Activated effector memory CD4-positive, alpha-beta T cell treated with Interleukin-2 at 50 U/mL for 16 hours (primary cell): ENCODE results near the gene CSMD2.

Experiments
- DNase-seq: peaks from one replicate; pipeline ENCODE4 v3.0.0-alpha.2; 2020

CSMD2 gene

DNA sequence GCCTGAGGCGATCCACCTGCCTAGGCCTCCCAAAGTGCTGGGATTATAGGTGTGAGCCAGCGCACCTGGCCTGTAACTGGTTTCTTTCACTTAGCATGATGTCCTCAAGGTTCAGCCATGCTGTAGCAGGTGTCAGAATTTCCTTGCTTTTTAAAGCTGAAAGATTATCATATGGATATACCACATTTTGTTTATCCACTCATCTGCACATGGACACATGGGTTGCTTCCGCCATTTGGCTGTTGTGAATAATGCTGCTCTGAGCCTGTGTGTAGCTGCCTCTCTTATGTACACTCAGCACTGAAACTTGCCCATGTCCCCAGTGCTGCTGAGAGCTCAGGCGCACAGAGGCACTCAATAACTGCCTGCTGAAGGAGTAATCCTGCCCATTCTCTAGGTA is 11.8 kb downstream of the CSMD2 start:
- DNase-seq: no peak

DNA sequence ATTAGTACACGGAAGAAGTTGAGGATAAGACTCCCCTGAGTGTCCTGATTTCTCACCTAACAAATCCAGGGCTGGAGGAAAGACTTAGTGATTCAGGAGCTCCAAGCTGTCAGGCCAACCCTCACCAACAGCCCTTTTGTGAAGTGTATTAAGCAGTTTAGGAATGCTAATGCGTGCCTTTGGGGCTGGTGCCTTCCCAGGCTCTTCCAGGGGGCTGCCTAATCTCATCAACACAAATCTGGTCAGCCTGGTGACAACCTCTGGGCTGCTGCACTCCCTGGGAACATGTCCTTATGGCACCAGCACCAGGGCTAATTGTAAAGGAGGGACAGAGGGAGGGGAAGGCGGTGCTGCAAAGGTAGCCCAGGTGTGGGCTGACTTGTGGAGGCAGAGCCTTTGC is 15.5 kb downstream of the CSMD2 start:
- DNase-seq: no peak

DNA sequence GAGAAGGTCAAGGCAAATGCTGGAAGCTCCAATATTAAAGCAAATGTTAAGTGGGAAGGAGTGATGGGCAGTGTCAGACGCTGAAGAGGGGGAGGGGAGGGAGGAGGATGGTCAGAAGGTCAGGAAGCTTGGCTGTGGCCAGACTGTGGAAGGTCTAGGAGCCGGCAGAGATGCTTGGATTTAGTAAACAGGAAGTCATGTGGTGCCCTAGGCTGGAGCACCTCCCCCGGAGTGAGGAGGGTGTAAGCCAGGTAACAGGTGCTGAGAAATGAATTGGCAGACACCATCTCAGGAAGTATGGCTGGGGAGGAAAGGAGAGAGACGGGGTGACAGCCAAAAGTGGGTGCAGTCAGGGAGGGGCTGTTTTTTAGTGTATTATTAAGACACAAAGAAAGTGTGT is 17.7 kb downstream of the CSMD2 start:
- DNase-seq: no peak

DNA sequence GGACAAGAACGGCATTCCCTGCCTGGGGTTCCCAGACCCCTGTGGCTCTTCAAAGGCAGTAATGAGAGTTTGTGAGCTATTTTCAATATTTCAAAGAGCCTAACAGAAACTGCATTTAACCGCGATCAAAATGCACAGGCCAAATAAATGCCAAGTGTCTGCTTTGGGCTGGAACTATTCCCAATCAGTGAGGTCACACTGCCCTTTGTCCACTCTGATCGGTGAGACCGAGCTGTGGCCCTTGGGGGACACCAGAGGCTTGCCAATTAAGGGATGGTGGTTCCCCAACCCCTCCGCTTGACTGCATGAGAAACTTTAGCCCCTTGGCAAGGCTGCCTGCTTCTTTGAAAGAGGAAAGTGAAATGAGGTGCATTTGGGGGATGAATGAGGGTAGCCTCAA is 20.3 kb downstream of the CSMD2 start:
- DNase-seq: no peak

DNA sequence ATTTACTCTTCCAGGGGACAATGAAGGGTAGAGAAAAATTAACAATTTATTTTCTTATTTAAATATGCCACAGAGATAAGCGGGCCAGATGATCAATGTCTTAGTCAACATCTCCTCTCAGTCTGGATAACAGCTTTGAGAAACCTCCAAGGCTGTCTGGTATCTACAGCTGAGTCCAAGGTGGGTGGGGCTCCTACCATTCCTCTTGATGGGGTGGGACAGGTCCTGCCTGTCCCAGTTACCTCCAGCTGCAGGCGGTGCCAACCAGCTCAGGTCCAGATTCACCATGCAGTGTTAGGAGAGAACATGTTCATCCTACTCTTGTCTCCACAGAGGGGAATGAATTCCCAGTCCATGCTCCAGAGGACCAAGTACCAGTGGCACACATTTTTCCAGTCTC is 21.1 kb downstream of the CSMD2 start:
- DNase-seq: no peak

DNA sequence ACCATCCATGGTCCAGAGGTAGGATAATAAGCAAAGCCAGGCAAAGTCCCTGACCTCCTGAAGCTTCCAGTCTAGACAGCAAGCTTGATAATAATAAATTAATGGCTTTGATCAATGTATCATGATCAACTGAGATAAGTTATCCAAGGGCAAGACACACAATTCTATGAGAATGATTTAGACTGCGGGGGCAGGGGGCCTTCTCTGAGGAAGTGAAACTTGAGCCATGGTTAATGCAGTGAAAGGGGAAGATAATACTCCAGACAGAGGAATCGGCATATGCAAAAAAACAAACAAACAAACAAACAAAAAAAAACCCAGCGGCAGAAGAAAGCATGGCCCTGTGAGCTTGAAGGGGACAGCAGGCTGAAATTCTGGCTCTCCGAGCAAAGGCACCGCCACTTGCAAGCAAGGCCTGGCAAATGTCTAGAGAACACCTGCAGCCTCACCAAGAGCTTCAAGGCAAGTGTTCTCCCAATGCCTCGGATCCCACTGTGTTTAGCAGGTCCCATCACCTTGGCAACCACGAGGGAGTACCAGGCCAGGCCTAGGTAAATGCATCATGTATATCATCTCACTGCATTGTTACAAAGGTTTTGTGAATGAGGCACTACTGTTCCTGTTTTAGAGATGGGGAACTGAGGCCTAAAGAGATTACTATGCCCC is 24.9 kb downstream of the CSMD2 start:
- DNase-seq: no peak

DNA sequence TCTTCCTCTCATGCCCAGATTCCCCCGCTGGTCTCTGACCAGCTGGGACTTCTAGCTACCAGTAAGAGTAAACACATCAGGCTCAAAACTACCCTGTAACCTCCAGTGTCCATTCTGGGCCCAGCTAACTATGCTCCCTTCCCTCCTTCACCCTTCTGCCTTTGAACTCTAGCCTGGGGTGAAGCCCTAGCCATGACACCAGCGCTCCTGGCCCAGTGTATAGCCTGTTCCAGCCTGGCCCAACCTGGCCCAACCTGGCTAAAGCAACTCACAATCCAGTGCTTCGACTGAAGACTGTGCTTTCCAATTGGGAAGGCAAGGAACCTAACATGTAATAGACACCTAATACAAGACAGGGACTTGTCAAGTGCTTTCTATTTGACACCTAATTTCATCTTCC is 27.6 kb downstream of the CSMD2 start:
- no peak for DNase-seq

DNA sequence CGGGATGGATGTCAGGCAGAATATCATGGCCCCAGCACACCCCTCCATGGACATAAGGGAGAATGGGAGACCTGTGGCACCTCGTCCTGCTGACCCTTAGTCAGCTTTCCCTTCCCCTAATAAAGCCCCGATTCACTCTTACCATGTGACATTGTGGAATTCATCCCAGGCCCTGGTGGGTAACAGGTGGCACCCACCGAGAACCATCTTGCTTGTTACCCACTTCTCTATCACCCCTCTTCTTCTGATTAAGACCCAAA is 32.9 kb downstream of the CSMD2 start:
- no peak for DNase-seq

DNA sequence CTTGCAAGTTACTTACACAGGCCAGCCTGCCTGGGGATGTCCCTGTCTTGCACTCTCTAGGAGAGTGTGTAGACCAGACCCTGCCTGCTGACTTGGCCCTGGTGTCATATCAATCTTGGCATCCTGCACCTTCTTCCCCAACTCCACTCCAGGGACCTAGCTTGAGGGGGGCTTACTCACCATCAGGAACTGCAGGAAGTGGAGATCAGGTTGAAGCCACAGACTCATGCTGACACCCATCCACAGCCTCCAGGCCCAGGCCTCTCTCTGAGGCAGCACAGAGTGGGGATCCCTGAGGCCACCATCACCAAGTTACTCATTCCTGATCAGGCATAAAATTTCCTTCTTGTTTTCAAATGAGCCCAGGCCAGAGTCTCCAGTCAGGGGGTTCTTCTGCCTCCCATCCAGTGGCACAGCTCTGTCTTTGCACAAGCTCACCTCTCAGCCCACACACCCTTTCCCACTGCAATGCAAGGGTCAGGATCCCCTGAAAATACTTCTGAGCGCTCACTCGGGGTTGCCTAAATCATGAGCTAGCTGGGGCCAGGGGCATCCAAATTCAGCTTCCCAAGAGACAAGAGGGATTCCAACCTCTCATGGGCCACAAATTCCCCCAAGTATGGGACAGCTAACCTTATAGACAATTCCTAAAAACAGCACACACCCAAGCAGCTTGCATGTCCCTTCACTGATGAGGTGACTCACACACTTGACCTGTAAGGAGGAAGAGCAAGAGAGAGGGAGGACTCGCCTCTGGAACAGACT is 33.5 kb downstream of the CSMD2 start:
- no peak for DNase-seq

DNA sequence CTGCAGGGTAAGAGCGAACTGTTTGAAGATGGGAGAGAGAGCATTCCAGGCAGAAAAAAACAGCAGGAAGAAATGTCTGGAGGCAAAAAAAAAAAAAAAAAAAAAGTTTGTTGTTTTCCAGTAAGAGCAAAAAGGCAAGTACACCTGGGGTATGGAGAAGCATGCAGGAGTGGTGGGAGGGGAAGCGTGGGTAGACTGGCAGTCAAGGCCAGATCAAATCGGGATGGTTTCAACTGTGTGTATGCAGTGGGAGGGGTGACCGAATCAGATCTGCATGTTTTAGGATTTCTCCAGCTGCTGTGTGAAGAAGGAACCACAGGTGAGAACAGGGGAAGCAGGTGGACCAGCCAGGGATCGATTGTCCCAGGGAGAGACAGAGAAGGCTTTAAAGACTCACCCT is 34.7 kb downstream of the CSMD2 start:
- no peak for DNase-seq

DNA sequence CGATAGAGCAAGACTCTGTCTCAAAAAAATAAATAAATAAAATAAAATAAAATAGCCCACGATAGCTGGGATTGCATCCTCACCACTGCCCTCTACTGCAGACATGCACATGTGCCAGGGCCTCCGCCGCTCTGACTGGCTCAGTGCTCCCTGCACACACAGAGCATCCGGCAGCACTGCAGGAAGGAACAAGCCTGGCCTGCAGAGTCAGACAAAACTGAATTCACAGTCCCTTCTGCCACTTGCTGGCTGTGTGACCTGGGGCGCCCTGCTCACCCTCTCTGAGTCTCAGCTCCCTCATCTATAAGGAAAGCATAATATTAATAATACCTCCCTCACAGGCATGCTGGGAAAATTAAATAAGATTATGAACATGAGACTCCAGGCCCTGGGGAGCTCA is 35.4 kb downstream of the CSMD2 start:
- DNase-seq: no peak

DNA sequence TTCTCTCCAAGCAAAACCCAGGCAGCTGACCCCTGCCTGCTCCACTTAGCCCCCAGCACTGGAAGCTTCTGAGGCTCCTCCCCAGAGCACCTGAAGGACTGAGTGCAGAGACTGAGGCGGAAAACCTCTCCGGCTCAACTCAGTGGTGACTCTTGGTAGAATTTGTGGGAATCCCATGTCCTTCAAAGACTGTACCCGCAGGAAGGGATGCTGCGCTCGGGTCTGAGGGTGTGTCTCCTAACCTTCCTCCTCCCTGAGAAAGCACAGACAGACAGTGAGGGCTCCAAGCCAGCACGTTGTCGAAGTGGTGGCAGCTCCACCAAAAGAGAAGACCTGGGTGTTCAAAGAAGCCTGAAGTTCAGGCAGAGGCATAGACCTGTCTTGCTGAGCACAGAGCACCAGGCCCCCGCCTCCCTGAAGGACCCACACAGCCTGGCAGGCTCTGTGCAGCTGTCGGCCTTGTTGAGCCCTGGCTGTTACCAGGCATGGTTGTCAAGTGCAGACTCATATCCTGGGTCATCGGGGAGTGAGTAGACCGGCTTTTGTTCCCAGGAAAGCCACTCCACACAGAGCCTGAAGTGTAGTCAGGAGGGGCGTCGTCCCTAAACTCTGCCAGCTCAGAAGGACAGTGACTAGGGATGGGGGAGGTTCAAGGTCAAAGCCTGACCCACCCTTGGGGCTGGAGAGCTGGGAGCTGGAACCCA is 36.7 kb downstream of the CSMD2 start:
- DNase-seq: no peak

DNA sequence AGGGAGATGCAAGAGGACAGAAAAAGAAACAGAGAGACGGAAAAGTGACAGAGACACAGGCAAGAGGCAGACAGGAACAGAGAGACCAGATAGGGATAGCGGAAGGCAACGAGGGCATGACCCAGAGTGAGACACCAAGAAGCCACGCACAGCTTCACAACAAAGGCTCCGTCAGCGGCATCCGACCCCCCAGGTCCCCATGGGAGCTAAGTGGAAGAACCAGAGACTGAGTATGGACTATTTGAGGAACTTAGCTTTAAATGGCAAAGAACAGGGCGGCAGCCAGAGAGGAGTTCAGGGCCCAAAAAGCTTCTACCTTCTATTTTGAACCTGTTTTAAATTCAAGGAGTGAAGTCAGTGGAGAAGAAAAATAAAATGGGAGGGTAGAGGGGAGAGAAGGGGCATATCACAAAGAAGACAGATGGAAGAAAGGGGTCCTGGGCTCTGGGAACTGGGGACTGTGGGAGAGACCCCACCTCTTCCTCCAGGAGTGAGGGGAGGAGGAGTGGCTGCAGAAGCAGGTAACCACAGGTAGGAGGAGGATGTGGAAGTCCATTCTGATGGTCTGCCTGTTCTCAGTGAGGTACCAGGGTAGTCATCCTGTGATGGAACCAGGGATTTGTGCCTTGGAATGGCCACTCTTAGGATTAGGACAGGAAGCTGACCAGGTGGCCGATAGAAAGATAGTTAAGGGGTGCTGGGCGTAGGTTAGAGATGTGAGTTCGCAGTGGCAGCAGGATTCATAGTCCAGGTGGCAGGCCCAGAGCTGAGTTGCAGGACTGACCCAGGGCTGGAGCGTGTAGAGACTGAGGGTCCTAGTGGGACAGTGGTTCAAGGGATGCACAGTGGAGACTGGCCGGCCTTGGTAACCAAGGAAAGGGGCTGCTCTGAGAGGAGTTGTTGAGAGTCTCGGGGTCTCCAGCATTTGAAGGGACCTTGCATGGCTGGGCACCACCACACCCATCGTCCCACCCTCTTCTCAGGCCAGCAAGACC is 37.7 kb downstream of the CSMD2 start:
- no peak for DNase-seq

DNA sequence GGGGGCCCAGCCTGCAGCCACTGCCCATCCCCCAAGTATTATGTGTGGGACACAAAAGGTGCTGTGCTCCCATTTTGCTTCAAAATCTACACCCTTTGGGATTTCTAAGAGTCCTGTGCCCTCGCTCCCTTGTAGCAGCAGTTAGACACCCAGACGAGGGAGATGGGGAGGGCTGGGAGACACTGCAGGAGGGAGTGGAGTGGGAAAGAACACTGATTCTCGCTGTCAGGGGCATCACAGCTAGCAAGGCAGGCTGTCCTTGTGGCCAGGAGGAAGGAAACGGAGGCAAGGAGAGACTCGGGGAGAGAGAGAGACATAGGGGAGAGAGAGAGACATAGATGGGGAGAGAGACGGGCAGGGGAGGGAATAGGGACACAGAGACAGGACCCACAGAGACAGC is 38.5 kb downstream of the CSMD2 start:
- no peak for DNase-seq

DNA sequence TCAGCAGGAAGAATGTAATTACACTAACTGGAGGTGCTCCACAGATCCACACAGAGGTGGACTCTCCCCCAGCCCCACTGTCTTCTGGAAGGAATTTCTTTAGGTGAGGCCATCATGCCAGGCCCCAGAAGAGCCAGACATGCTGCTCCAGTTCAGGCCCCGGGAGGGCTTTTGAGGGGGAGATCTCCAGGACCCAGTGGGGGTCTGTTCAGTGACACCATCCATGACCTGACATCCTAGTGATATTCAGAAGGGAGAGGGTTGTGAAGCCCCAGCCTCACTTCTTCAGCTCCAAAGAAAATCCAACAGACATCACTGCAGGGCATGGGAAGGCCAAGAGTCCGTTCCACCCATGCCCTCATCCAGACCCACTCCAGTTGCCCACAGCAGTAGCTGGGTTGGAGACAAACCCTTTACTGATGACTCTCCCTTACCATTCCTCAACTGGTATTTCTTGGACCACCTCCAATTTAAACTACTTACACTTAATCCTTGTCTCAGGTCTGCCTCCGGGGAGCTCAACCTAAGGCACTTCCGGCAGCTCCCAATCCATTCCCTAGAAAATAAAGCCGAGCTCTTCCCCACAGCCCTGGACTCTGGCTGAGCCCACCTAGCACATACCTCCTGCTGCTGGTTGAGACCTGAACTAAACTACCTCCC is 39.2 kb downstream of the CSMD2 start:
- DNase-seq: no peak

DNA sequence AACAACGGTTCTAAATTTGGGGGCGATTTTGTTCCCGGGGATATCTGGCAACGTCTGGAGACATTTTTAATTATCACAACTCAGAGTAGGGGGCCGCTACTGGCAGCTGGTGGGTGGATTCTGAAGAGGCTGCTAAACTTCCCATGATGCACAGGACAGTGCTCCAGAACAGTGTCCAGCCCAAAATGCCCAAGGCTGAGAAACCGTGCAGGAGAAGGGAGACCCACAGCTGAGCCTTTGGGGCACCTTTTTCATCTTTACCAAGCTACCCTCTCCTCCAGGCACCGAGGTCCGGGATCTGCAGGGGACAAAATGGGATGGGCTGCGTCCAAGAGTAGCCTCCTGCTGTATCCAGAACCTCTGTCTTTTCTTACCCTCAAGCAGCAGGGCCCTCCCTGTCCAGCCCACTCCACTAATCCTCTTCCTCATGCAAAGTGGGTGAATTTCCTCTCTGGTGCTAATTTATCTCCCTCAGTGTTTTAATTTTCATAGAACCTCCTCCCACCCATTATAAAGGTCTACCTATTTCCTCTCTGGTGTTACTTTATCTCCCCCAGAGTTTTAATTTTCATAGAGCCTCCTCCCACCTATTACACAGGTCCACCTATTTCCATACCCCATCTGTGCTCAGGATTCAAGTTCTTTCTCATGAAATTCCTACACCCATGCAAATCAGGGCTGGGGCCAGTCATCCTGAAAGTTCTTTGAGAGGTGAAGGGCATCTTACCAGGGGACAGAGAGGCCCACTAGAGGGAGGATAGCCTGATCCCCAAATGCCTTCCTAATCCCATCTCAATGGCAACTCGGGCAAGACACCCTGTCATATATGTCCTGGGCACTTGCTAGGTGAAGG is 42.7 kb downstream of the CSMD2 start:
- no peak for DNase-seq

DNA sequence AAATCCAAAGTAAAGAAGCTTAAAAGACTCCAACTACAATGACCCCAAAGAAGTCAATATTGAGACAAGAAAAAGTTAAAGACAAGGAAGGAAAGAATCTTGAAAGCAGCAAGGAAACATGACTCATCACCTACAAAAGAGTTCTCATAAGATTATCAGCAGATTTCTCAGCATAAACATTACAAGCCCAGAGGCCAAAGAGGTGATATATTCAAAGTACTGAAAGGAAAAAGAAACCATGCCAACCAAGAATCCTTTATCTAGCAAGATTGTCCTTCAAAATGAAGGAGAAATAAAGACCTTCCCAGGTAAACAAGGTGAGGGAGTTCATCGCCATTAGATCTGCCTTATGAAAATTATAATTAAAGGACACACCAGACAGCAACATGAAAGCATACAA is 49.8 kb downstream of the CSMD2 start:
- no peak for DNase-seq

DNA sequence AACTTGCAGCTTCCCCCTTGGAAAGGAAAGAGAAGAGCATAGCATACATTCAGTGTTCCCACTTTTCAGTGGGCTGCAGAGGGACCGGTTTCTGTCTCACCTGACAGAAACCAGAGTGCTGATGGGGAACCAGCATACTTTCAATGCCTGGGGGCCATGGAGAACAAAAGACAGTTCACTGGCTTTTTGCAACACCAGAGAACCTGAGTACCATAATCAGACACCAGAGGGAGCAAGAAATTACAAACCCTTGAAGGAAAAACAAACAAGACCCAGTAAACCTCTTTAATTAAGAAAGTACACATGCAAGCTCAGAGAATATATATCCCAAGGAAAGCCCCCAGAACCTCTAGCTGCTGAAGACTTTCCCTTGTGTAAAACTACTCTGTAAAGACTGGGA is 51.1 kb downstream of the CSMD2 start:
- DNase-seq: no peak

DNA sequence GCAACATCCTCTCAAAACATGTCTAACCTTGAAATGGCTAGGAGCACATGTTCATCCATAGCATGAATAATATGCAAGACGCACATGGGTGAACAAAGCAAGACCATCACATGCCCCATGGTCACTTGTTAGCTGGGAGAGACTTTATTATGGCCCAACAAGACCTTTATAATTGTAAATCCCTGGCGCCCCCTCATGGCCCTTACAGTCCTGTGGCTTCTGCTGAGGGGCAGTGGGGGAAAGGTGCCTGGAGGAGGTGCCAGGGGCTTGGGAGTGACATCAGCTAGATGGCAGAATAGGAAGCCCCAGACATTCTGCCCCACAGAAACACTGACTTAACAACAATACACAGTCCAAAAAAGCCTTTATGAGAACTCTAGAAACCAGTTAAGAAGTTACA is 51.7 kb downstream of the CSMD2 start:
- DNase-seq: no peak

DNA sequence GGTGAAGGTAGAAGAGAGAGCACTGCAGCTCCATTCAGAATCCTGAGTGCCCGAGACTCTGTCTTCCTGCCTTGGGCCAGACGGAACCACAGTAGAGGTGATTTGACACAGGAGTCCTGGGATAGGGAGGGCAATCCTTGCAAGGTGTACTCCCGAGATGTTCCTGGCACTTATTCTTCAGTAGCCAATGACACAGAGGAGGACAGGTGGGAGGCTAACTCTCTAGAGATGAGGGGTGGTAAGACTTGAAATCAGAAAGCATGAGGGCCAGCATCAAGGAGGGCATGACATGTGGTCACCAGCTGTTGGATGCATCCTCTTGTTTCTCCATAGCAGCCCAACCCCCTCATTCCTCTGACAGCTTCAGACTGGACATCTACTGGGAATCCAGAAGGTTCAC is 56.3 kb downstream of the CSMD2 start:
- DNase-seq: no peak

DNA sequence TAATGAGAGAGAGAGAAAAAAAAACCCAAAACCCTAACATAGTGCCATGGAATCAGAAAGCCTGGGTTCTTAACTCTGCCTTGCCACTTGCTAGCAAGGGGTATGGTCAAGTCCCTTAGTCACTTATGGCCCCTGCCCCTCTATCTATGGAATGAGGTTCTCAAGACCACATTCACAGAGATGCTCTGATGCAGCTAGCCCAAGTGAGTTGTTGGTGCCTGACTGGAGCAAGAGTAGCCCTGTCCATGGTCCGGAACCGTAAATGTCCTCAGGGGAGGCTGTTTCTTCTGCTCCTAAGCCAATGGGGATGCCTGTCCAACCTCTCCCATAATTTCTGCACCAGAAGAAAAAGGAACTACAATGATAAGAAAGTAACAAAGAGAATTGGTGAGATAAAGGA is 56.8 kb downstream of the CSMD2 start:
- DNase-seq: no peak

DNA sequence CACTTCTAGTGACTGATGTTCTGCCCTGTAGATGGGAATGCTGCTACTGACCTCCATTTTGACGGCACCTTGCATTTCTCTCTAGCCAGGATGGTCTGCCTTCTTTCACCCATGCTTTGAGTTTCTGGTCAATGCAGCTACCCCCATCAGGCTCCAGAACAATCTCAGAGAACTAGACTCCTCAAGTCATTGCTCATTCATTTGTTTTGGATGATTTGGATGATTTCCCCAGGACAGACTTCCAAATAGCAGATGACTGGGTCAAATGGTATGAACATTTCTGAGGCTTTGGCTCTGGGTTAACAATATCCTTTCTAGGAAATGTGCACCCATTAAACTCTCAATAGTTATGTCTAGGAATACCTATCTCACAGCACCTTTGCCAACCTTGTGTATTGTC is 63.9 kb downstream of the CSMD2 start:
- DNase-seq: no peak
